AG04449 (cell line): ENCODE data around the gene ZFP92.

ENCODE experiments used
- CTCF ChIA-PET: fragments of 350-600 bp; formaldehyde crosslinking; extraction: SDS; loops from one replicate; lab custom pipeline; 2021; ENCODE audit warnings: antibody characterized with exemption; lab: Yijun Ruan, JAX
- POLR2A ChIA-PET: fragments of 400-600, 350-600 bp; formaldehyde crosslinking; extraction: SDS; loops from one replicate; lab custom pipeline; 2020; ENCODE audit warnings: antibody characterized with exemption, inconsistent platforms; lab: Yijun Ruan, JAX
- DNase-seq: peaks from one replicate; pipeline ENCODE4 v3.0.0-alpha.2; 2010; ENCODE audit warnings: low read depth, low spot score
- H3K4me3 ChIP-seq: 2 replicates; pipeline ENCODE4 v1.5.1; 2011; ENCODE audit warnings: low read depth, mild to moderate bottlenecking, control low read depth, low read length
- TF ChIP-seq, protein P1 (sequence below): IDR thresholded peaks from one replicate; pipeline ENCODE4 v1.5.1; 2011; ENCODE audit warnings: mild to moderate bottlenecking, moderate library complexity, low read length, control low read depth, inconsistent platforms; ENCODE audit not compliant: insufficient read depth; ENCODE audit errors: missing control alignments

The ZFP92 gene

DNA sequence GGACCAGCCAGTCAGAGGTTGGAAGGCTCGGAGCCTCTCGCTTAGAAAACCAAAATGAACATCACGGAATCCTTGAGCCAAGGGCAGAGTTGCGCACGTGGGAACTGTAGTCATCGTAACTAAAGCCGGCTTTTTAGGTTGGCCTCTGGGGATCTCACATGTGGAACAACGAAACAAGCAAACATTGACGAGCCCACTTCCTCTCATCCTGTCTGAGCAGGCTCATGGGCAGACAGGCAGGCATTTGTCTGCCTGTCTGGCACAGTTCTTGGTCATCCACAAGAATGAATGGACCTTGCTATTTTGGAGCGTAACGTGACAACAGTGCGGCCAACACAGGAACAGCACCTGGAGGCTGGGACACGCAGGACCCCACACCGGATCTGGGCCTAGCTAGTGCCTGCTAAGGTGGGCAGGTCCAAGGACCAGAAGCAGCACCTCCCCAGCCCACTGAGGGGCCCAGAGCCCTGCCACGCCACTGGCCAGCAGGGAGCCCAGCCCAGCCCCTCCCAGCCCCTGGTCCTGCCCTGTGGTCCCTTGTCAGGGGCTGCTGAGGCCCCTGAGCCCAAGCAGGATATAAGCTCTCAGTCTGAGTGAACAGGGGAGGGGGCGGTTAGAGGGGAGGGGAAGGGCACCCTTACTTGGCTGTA is 43.8 kb downstream of the ZFP92 start:
- no peak for DNase-seq
- TF ChIP-seq, protein P1, sequence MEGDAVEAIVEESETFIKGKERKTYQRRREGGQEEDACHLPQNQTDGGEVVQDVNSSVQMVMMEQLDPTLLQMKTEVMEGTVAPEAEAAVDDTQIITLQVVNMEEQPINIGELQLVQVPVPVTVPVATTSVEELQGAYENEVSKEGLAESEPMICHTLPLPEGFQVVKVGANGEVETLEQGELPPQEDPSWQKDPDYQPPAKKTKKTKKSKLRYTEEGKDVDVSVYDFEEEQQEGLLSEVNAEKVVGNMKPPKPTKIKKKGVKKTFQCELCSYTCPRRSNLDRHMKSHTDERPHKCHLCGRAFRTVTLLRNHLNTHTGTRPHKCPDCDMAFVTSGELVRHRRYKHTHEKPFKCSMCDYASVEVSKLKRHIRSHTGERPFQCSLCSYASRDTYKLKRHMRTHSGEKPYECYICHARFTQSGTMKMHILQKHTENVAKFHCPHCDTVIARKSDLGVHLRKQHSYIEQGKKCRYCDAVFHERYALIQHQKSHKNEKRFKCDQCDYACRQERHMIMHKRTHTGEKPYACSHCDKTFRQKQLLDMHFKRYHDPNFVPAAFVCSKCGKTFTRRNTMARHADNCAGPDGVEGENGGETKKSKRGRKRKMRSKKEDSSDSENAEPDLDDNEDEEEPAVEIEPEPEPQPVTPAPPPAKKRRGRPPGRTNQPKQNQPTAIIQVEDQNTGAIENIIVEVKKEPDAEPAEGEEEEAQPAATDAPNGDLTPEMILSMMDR: no peak
- ChIA-PET CTCF (no interaction called here), POLR2A (no interaction called here)
- no peak overlapping the region for H3K4me3 ChIP-seq

GRCh38 chrX:153455571-153455970 is 44.3 kb downstream of the ZFP92 start:
- no peak overlapping the region for H3K4me3 ChIP-seq
- DNase-seq: no peak
- ChIA-PET CTCF (no interaction called here), POLR2A (no interaction called here)
- TF ChIP-seq, protein P1: no peak

DNA sequence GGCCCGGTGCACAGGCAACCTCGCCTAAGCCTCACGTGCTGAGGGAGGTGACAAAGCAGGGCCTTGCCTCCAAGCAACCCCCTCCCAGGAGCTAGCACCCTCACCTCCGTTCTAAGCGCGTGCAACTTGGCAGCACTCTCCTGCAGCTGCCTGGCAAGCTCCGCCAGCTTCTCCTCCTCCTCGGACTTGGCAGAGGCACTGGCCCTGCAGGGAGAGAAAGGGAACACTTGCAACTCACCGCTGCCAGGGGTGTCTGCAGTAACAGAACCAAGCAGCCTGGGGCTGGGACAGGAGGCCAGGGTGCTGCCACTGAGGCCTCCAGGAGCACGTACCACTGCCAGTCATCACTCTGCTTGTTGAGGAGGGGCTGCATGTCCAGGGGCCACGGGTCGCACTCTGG is 44.9 kb downstream of the ZFP92 start:
- CTCF ChIA-PET: no interaction called here
- no peak for DNase-seq
- POLR2A ChIA-PET: no interaction called here
- TF ChIP-seq, protein P1: no peak
- no peak overlapping the region for H3K4me3 ChIP-seq

DNA sequence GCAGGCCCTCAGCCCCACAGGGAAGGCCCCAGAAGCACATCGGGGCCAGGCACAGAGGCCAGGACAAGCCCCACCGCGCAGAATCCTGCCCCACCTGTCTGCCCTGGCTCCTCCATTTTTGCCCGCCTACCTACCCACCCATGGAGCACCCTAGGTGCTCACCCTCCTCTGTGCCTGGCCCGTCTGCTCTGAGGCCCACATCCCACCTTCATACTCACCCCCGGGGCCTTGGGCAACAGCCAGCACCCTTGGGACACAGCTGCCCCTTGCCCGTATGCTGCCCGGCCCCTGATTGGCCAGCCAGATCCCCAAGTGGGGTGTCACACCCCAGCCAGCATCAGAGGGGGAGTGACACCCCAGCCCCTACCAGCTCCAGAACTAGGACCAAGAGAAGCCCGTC is 45.4 kb downstream of the ZFP92 start:
- ChIA-PET CTCF (no interaction called here), POLR2A (no interaction called here)
- no peak overlapping the region for H3K4me3 ChIP-seq
- TF ChIP-seq, protein P1: no peak
- no peak for DNase-seq

DNA sequence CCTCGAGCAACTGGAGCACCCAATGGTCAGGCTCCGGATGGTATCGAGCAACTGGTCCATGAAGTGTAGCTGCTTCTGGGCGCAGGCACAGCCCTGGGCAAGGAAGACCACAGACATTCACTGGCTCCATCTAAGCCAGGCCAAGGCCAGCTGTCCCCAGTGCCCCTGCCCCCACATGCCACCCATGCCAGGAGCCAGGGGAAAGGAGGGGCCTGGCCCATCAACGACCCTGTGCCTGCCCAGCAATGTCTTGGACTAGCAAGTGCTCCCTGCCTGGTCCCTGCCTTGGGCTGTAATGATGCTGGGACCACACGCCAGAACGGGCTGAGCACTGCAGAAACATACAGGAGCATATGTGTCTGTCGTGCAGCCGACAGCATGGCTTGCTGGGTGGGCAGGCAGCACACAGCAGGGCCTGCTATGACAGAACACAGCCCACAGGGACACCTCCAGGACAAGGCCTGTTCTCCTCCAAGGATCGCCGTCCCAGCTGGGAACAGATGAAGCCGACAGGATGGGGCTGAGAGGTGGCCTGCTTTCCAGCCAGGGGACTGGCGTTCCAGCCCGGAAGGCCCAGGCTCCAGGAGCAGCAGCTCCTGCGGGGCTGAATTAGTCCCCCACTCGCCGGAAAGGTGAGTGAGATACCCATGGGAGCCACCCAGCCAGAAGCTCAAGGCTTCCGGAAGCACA is 46.0 kb downstream of the ZFP92 start:
- CTCF ChIA-PET: interaction anchor here (5.9 kb wide), 1 partner anchor 51 kb away, joined by 71 read pairs; no protein-coding TSS in a partner anchor
- TF ChIP-seq, protein P1: no peak
- POLR2A ChIA-PET: no interaction called here
- no peak for DNase-seq
- no peak overlapping the region for H3K4me3 ChIP-seq

- TF ChIP-seq, protein P1: no peak
- no peak overlapping the region for H3K4me3 ChIP-seq
- POLR2A ChIA-PET: no interaction called here
- CTCF ChIA-PET: interaction anchor here (0.8 to 5.9 kb wide), 5 partner anchors 33 to 517 kb away, joined by 3 to 71 read pairs (median 3); partner anchors contain the start of gene BGN
- no peak for DNase-seq
These were observed 46.7 kb downstream of the ZFP92 start for GRCh38 chrX:153457827-153458466.
